DMS114 treated with DMSO at 0.1 percent for 48 hours (cell line): Measurements from ENCODE around the gene RAD51B.
"Not testable (repeated sequence)": the region's sequence is repeated elsewhere in the genome, so short reads cannot be mapped to it uniquely, and the experiment has no call there.

Experiments
- DNase-seq: peaks from one replicate; lab custom pipeline; 2025; ENCODE audit not compliant: unreplicated experiment; lab: John Stamatoyannopoulos, UW

Gene RAD51B

DNA sequence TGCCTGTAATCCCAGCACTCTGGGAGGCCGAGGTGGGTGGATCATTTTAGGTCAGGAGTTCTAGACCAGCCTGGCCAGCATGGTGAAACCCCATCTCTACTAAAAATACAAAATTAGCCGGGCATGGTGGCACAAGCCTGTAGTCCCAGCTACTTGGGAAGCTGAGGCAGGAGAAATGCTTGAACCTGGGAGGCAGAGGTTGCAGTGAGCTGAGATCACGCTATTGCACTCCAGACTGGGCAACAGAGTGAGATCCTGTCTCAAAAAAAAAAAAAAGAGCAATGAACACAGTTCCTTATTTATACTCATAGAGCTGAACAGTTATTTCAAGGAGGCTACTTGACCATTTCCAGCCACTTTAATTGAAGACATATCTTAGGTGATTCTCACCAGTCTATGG is 469.9 kb downstream of the RAD51B start:
- DNase-seq = not testable (repeated sequence)

DNA sequence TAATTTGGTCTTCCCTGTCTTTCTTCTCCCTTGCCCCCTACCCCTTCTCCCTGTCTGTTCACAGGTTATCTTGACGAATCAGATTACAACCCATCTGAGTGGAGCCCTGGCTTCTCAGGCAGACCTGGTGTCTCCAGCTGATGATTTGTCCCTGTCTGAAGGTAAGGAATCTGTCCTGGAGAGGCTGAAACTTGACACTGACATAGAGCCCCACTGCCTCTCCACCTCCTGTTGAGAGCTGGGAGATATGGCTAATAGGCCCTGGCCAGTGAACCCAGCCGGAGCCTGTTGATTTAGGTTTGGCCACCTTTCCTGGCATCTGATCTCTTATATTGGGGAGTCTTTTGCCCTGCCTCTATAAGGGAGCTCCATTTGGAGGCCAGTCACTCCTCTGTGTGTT is 472.2 kb downstream of the RAD51B start:
- no peak for DNase-seq

DNA sequence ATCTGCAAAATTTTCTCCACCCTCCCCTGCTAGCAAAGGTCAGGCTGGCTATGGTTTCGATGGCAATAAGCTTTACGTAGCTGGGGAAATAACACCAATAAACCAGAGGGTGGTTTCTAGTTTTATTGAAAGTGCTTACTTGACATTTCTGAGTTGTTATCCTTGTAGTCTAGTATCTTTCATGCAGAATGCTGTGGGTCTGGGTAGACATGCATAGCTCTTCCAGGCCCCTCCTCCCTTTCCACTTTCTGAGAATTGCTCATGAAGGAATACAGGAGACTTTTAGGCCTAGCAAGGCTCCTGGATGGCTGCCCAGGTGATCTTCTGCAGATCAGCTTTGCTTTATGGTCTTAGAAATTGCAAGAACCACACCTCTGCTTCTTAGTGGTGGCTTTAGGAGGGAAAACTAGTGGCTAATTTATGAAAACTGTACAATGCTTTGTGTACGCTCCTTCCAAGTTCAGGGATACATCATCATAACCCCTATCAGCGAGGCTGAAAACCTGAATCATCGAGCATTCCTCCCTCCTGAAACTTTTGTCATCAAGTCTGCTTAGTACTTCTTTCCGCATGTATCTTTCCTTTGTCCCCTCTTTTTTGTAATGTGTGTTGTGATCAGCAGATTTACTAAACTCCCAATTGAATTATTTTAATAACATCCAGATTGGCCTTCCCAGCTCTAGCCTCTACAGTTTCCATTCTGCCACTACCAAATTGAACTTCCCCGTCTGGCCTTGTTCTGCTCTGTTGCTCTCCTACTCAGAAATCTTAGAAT is 473.0 kb downstream of the RAD51B start:
- DNase-seq = no peak

DNA sequence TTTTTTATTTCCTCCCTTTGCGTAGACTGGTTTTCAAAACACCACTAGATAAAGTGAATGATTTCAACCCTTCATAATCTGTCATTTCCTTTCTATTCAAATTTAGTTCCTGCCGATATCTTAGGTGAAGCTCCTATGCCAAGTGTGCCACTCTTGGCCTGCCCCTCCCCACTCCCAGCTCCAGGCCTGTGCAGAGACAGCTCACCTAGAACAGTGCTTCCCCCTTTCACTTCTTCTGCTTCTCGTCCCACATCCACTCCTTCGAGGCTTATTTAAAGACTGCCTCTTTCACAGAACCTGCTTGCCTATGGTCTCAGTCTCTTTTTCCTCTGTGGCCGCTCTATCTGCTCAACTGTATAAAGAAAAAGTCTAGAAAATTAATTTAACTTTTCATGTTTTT is 473.8 kb downstream of the RAD51B start:
- no peak for DNase-seq

DNA sequence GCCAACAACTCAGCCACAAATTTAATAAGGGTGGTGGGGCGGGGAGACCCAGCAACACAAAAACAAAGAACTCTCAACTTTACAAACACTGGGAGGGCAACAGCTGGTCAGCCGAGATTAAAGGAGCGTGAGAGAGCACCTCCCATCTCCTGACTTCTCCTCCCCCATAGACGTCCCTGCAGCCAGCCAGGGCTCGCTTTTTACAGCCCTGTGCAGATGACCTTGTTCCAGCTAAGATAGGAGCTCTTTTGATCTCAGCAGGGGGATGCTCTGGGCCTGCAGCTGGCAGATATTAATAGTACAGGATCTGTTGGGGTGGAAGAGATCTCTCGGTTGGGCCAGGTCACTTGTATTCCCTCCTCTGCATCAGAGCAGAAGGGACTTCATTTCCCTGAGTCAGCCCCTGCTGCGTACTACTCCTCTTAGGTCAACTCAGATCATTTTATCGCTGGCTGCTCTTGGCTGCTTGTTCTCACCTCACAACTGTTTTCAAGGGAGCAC is 475.8 kb downstream of the RAD51B start:
- DNase-seq = no peak

DNA sequence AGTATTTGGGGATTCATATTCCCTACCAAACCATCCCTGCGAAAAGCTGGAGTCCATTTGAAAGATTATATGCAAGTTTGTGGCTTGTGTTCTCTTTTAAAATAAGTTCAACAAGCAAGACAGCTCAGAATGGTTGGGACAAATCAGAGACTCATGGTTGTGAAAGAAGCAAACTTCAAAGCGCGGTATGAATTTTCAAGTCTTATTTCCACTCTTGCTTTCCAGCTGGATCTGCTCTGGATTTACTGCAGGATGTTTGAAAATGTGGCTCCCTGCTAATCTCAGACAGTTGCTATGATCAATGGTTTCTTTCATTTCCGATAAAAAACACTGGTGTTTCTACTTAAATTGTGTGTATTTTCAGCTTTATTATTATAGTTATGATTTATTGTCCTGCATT is 477.5 kb downstream of the RAD51B start:
- DNase-seq = no peak

DNA sequence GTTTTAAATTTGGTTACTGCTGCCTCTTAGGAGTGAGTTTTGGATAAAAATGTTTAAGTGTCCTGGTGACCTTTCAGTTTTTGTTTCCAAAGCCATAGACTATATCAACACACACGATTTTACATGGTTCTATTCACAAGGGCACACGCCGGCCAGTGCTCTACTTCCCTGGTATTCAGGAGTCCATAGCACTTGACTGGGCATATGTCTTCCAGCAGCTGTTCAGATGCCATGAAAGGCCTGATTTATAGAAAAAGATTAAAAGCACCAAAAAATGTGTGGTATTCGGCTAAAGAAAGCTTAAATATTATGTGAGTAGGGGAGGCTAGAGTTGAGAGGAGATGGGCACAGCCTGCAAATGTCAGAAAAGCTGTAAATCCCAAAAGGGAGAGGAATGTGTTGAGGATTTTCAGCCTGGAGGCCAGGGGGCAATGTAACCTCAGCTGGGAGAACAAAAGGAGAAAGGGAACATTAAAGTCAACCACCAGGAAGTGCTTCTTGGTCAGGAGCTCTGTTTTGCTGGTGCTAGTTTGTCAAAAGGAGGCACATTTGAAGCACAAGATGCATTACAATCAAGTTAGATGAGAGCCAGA is 478.4 kb downstream of the RAD51B start:
- DNase-seq = no peak

DNA sequence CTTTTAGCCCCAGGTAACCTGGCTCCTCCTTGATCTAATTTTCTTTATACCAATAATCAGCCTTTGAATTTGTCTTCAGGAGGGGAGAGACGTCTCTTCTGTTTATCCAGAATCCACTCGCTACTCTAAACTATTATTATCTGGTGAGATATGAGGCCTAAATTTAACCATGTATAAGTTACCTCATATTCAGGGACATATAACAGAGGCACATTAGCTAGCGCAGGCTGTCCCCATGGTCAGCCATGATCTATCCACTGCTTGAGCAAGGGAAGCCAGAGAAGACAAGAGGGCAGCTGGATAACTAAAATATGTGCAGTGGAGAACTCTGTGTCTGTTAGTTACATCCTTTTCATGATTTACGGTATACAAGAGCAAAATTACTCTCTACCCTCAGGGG is 481.0 kb downstream of the RAD51B start:
- DNase-seq = no peak

DNA sequence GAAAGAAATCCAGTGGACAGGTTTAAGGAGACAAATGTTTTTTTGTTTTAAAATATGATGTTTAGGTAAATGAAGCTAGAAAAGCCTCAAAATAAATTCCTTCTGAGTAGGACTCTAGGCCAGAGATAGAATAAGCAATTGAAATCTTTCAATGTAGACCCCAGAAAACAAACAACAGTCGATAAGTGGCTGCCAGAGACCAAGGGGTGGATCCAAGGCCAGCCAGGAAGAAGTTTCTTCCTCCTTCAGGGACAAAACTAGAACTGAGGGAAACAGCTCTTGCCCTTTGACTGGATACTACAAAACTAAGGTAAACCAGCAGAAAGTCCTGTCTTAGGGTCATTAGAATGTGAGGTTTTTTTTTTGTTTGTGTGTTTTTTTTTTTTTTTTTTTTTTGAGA is 481.6 kb downstream of the RAD51B start:
- no peak for DNase-seq

DNA sequence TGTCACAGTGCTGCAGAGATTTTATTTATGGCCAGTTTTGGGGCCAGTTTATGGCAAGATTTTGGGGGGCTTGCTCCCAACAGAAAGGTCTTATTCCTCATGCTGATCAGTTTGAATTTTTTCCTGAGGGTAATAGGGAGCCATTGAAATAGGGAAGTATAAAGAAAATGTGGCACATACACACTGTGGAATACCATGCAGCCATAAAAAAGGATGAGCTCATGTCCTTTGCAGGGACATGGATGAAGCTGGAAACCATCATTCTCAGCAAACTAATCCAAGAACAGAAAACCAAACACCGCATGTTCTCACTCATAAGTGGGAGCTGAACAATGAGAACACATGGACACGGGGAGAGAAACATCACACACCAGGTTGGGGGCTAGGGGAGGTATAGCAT is 483.4 kb downstream of the RAD51B start:
- not testable (repeated sequence) for DNase-seq

DNA sequence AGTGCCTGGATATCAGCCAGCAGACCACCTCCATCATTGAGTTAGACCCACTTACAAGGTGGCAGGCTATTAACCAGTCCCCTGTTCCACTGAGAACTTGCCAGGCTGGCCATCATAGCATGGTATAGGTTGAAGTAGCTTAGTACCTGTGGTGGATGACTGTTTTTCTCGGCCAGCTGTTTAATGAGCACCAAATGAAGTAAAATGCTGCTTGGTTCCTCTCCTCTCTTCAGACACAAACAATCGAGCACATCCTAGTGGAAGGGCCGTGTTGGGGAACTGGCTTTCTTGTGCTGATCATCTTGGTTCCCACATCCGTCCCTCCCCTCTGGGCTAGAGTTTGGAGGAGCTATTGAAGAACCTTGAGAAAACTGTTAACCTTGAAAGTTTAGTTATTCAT is 486.2 kb downstream of the RAD51B start:
- DNase-seq = no peak

DNA sequence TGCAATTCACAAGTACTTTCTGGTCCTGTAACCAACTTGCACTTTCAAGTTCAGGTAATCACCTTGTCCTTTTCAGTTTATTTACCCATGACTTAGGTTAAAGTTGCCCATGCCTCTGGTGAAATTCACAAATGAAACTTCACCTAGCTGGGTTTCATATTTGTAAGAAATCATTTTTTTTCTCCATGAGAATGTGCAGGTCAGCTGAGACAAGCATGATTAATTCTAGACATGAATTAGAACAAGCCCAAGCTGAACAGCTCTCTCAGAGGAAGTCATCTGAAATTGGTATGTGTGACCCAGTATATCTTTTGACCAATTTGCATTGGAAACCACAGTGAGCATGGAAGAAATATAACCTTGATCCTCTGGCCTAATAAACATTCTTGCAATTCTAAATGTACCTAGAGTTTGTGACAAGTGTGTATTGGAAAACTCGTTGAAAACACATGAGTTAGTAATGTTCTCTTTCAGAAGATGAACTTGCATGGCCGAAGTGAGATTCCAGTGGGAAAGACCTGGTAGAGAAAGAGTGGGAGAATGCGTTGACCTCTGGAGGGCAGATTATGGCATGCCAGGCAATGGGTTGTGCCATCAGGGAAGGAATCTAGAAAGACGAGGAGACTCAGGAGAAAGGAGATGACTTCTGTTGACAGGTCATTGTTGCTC is 486.8 kb downstream of the RAD51B start:
- no peak for DNase-seq

DNA sequence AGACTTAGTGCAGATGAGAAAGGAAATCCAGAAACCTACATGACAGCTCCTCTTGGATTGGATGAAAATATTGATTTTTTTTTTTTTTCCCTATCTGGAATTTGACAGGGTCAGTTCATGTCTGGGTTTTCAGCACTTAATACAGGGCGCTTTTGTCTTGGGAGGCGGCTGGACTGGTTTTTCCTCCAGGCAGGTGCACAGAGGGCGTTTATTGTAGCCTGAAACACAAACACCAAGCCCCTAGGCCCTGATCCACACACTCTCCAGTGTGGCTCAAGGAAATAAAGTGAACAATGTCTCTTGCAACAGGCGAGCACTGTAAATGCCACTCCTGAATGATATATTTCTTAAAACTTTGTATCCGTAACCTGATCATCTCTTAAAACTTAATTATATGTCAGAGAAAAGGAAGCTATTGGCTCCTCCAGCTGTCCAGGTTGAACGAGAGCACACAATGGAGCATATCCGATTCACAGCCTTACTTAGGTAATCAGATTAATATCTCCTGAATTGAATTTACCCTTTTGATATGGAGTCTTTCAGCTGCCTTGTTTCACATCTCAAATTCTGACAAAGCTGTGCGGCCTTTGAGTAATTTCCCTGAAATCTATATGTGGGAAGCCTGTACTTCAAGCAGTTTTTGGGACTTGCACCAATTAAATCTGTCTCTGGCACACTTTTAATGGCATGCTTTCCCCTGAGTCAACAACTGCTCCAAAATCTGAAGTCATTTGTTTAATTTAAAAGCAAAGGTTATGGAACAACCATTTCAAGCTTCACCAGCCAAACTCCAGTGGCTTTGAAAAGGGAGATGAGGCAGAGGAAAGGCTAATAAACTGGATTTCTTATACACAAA is 487.6 kb downstream of the RAD51B start:
- no peak for DNase-seq

DNA sequence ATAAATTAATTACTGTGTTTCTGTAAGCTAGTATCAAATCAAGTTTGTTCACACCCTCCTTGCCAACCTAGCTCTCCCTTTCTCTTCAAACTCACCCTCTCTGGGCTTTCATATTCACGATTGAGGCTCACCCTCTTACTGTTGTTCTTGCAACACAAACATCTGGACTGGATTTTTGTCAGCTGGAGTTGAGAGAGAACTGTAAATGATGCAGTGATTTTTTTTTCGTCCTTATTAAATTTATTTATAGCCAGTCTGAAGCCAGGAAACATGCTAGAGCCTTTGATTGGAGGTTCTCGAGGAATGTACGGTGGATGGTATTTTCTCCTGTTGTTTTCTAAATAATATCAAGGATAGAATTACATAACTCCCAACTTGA is 488.2 kb downstream of the RAD51B start:
- no peak for DNase-seq

DNA sequence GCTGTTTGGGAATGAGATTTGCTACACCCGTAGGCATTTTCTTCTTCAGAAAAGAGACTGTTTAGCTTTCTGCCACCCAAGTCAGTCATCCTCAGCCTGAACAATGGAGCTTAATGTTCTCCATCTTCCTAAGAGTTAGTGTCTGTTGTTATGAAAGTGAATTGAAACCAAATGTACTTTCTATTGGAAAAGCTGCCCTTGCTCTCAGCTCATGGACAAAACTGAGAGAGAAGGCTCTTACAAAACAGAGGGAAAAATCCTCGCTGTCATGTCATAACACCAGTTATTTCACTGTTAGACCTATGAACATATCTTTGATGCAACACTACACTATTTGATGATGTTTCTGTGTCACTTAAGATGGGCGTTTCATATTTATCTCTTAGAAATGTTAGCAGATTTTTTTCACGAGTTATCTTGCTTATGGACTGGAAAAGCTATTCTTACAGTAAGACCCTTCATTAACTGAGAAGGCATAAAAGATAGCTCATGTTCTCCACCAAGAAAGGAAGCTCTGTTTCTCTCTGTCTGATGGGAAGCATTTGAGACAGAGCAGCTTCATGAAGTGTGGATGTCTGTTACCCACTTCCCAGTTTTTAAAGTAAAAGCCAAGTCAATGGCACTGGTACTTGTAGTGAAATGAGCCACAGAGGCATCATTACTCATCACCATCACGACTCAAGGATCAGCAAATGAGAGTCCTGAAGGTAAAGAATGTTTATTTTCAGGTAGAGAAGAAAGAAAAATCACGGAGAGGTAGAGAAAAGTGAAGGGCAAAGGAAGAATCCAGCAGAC is 489.3 kb downstream of the RAD51B start:
- DNase-seq = no peak

DNA sequence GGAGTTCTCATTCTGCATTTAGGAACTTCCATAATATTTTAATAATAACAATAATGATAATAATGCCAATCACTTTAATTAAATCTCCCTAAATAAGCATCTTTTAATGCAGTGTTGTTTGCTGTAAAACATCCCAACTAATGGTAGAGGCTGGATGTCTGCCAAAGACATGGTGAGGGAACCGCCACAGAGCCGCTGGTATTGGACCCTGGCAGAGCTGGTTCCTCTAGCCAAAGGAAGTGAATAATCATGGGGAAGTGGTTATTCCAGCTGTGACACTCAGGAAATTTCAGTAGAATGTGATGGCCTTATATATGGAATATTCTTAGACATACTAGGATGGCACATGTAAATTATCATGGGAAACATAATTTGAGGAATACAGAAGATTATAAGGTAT is 490.0 kb downstream of the RAD51B start:
- DNase-seq = no peak

DNA sequence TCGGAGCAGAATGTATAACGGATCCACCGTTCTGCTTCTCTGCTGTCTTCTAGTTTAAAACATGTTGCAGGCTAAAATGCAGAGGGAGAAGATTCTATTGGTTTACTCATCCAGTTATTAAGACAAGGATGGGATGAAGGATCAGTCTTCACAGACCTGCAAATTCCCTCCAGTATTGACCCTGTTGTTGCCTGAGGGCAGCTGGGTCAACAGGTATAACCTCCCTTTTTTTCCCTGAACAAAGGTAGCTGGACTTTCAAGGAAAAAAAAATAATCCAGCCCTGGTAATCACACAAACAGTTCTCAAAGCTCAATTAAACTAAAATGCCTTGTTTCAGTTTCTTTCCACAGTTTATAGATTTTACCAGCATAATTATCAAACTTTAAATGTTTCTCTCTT is 492.7 kb downstream of the RAD51B start:
- DNase-seq = no peak

DNA sequence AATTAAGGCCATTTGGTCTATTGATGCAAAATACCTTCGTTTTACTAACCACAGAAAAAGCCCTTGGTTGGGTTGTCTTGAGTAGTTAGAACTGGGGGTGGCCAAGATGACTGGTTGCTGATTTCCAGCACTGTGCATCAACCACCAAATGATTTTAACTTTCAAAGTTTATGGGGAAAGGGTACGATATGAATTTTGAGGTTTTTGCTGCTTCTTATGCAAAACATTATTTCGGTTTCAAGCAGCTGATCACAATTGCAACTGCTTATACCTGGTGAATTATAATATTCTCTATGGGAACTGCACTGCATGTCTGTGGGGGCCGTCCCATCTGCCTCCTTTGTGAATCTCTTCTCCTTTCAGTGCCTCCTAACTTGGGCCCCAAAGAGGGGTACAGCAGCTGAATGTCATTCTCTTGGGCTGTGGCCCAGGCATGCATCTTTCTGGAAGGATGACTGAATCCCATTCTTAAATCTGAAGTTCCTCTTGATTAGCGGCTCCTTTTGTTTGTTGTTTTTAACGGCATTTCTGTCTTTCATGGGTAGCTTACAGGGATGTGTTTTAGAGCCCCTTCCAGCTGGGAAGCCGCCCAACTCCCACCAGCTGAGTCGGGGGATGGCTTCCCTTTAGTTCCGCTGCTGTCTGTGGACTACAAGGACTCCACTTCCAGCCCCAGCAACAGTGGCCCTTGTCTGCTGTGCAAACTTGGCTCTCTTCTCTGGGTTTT is 493.5 kb downstream of the RAD51B start:
- no peak for DNase-seq

DNA sequence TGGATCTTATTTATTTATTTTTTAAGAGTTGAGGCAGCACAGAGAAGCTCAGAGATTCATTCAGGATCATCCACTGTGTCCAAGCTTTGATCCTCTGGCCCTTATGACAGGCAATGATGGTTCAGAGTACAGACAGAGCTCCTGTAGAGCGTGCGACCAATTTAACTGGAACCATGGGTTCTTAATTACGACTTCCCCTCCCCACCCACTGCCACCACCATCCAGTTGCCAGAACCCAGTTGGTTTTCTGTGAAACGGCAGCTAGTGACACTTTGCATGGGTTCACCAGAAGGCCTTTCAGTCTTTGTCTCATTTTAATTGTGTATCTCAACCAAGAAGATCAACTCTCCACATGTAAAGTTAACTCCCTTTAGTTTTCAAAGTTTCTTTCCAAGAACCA is 495.1 kb downstream of the RAD51B start:
- no peak for DNase-seq

DNA sequence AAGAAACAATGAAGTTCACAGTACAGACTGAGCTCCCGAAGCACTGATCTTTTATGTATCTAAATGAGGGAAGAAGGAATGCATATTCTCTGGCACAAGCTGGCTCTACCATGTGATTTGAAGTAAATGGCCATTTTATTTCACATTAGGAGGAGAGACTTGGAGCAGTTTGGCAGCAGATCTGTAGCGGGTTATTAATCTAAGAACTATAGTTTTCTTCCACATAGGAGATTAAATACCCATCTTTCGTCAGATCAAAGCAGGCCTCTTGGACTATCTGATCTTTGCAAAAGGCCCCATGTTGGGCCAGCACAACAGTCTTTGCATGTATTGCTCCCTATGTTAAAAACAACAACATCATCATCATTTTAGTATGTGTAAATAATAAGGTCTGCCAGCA is 495.5 kb downstream of the RAD51B start:
- no peak for DNase-seq
